Measurements from ENCODE around the gene MRFAP1.
A peak's percentile ranks its signal among the peaks of the same experiment; 100 is the strongest.
"Not testable (repeated sequence)": the region's sequence is repeated elsewhere in the genome, so short reads cannot be mapped to it uniquely, and the experiment has no call there.

Gene MRFAP1

DNA sequence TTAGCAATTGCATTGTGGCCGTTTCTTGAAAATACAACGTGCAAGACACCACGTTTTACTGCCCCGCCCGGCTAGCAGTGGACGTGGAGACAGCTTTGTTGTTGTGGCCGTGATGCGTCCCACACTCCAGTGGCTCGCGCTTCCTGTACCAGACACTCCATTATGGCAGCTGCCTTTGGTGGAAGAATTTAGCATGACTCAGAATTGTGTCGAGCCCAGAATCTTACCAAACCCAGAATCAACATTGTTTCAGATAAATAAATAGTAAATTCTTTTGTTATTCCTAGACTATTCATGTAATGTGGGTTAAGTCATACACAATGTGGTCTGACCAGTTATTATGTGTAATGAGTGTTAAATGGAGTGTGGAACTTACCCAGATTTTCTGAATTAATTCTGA is 27.9 kb downstream of the MRFAP1 start:
- no peak for DNase-seq (ENCODE audit: low read depth)

DNA sequence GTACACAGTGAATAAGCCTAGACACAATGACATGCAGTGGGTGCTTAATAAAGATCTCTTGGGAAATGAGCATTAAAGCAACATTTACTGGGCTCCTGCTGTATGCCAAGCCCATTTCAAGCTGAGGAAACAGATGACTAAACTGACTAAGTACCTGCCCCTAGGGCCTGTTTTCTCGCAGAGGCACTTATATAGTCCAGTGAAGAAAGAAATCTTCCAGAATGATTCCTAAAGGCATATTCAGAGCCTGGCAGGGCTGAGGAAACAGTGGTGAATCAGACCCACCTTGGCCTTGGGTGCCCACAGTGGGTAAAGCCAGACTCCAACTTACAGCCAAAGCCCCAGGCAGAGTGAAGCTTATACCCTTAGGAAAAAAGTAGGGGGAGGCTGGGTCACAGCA is 31.2 kb downstream of the MRFAP1 start:
- no peak for DNase-seq (ENCODE audit: low read depth)

DNA sequence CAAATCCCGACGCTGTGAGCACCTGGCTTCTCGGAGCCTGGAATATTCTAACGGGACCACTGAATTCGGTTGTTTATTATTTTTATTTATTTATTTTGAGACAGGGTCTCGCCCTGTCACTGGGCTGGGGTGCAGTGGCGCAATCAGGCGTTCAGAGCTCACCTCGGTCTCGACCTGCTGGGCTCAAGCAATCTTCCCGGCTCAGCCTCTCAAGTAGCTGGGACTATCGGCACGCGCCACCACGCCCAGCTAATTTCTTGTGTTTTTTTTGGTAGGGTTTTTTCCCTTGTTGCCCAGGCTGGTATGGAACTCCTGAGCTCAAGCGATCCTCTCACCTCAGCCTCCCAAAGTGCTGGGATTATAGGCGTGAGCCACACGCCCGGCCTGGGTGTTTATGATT is 31.6 kb downstream of the MRFAP1 start:
- DNase-seq (ENCODE audit: low read depth), result no peak

DNA sequence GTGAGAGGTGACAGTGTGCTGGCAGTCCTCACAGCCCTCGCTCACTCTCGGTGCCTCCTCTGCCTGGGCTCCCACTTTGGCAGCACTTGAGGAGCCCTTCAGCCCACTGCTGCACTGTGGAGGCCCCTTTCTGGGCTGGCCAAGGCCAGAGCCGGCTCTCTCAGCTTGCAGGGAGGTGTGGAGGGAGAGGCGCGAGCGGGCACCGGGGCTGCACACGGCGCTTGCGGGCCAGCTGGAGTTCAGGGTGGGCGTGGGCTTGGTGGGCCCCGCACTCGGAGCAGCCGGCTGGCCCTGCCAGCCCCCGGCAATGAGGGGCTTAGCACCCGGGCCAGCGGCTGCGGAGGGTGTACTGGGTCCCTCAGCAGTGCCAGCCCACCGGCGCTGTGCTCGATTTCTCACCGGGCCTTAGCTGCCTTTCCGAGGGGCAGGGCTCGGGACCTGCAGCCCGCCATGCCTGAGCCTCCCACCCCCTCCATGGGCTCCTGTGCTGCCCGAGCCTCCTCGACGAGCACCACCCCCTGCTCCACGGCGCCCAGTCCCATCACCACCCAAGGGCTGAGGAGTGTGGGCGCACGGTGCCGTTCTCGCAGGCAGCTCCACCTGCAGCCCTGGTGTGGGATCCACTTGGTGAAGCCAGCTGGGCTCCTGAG is 32.2 kb downstream of the MRFAP1 start:
- DNase-seq (ENCODE audit: low read depth), result not testable (repeated sequence)

DNA sequence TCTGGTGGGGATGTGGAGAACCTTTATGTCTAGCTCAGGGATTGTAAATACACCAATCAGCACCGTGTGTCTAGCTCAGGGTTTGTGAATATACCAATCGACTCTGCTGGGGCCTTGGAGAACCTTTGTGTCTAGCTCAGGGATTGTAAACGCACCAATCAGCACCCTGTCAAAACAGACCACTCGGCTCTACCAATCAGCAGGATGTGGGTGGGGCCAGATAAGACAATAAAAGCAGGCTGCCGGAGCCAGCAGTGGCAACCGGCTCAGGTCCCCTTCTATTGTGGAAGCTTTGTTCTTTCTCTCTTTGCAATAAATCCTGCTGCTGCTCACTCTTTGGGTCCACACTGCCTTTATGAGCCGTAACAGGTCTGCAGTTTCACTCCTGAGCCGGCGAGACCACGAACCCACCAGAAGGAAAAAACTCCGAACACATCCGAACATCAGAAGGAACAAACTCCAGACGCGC is 32.7 kb downstream of the MRFAP1 start:
- DNase-seq (ENCODE audit: low read depth), result not testable (repeated sequence)

DNA sequence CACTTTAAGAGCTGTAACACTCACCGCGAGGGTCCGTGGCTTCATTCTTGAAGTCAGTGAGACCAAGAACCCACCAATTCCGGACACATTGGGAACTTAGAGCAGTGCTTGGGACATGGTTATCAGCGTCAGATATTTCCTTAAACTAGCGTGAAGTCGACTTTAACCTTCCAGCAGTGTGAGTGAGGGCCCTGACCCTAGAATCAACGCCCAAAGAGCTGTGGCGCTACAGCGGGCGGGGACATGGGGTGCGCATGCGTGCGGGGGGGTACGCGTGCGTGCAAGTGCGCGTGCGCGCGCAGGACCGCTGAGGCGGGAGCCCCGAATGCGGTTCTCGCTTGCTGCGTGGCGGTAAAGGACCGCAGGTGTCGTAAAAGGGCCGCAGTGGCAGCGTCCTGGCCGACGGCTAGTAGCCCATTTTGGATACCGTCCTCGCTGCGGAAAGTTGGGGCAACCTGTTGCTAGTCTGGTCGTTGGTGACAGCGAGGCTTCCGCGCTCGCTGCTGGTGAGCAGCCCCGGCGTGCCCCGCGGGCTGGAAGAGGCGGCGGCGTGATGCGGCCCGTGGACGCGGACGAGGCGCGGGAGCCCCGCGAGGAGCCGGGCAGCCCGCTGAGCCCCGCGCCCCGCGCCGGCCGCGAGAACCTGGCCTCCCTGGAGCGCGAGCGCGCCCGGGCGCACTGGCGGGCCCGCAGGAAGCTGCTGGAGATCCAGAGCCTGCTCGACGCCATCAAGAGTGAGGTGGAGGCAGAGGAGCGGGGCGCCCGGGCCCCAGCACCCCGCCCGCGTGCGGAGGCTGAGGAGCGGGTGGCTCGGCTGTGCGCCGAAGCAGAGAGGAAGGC is 33.4 kb downstream of the MRFAP1 start:
- DNase-seq (ENCODE audit: low read depth), result peak; percentile 93

DNA sequence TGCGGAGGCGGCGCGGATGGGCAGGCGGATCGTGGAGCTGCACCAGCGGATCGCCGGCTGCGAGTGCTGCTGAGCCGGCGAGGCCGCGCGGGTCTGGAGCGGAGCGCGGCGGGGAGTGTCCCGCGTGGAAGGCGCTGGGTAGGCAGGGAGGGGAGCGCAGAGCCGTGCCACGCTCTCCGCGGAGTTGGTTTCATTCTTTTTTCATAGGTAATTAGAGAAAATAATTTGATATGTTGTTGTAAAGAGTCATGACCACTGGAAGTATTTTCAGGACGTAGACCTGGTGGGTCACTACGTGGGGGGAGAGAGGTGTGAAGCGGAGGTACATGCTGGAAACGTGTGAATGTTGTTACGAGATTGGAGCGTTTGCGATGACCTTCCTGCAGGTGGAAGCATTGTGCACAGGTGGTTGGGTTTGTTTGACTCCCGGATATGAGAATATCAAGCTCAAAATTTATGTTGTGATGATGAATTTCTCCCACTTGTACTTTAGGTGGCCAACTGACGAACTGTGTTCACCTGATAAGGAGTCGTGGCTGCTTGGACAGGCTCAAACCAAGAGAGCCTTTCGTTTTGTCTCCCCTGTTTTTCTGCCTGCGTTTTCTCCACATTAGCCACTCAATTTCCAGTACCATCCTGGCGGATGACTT is 34.1 kb downstream of the MRFAP1 start:
- DNase-seq (ENCODE audit: low read depth), result no peak

DNA sequence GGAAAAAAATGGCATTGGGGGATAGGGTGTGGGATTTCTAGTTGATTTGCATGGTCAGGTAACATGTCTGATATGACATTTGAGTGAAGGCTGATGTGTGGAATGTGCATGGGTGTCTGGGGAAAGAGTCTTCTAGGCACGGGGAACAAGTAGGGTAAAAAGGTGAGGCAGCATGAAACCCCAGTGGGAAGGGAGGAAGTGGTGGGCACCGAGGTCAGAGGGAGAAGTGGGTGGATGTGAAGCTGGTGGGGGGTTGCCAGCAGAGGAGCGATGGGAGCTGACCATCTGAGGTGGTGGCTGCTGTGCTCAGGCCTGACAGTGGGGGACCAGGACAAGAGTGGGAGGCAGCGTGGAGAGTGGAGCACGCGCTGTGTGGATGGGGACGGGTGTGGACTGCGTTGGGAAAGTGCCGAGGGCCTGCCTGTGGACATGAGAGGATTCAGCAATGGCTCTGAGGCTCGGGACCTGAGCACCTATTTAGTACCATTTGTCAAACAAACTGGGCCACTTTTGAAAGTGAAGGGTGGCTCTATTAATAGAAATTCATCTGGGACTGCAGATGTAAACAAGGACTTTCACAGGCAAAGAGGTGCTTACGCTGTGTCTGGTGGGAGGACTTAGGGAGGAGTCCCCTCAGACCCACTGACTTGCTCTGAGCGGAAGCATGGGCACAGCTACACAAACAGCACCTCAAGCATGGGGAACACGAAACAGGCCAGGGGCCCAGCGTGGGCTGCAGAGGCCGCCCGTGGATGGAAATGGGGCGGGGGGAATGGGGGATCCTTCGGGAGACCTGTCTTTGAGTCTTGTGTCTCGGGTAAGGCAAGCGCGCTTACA is 36.5 kb downstream of the MRFAP1 start:
- no peak for DNase-seq (ENCODE audit: low read depth)

DNA sequence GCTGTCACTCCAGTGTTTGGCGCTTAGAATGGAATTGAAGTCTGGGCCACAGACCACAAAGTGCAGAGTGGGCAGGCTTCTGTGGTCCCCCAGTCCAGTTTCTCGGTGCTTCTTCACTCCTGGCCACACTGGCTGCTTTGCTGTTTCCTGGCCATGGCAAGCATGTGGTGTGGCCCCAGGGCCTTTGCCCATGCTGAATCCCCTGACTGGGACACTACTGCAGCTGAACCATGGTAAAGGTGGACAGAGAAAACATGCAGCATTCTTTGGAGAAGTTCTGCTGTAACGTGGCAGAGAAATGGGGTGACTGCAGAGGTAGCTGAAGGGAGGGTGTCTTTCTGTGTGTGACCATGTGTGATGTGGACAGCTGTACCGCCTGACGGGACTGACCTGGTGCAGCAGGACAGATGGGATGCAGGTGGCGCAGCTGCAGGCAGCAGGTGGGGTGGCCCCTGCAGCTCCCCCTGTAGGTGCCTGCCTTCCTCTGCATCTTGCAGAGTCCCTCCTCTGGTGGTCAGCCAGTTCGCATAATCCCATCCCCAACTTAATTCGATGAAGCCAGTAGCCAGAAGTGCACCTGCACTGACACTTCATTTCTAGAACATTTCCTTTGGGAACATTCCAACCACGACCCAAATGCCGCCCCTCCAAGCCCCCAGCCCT is 40.0 kb downstream of the MRFAP1 start:
- no peak for DNase-seq (ENCODE audit: low read depth)

DNA sequence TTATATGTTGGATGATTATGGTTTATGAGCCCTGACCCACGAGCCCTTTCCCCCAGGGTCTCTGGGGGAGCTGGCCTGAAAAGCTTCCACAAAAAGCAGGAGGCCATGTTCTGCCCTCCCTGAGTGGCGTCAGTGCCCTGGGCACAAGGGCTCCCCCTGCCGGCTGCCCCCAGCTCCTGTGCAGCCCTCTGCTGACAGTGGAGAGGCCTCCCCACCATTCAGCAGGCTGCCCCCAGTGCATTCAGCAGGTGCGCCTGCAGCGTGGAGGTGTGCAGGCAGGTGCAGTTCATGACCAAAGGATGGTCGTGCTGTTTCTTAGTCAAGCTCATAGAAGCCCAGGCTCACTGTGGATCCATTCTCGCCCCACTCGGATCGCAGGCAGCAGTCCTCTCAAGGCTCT is 40.7 kb downstream of the MRFAP1 start:
- no peak for DNase-seq (ENCODE audit: low read depth)

DNA sequence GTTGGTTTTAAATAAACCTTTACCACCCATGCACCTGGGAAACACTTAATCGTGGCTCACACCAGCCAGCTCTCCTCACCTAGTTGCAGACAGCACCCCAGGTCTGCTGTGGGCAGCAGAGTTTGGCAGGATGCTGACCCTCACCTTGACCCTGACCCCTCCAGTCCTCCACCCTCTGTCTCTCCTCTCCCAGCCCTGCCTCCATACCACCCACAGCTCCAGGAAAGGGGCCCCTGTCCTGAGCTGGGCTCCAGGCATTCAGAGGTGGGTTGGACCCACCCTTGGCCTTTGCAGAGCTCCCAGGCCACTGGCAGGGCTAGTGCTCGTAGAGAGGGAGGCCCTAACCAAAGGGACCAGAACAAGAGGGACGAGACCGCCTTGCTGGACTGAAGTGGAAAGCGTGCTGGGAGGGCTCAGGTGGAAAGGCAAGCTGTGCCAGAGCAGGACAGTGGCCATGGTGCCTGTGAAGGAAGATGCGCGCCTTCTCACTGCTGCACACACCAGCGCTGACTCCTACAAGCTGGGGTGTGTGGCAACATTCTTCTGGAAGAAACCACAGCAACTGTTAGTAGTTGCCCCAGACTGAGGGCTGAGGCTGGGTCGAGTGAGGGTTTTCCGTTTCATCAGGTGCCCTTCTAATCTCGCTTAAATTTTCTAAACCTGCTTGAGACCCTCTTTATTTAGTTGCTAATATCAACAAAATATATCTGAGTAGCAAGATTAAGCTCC is 42.5 kb downstream of the MRFAP1 start:
- no peak for DNase-seq (ENCODE audit: low read depth)

DNA sequence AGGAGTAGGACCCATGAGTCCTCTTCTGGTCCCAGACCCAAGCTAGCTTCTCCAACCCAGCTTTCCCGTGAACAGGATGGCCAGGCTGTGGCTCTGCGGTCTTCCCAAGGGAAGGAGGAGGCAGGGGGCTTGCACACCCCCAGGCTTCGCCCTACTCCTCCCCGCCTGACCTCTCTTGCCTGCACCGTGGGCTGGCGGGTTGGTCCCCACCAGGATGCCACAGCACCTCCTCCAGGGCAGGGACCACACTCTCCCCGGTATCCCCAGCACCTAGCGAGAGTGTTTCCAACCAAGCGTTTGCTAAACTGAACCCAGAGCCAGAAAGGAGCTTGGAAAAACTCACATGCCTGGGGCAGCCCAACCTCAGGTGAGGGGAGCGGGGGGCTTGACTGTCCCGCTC is 44.2 kb downstream of the MRFAP1 start:
- DNase-seq (ENCODE audit: low read depth), result no peak

DNA sequence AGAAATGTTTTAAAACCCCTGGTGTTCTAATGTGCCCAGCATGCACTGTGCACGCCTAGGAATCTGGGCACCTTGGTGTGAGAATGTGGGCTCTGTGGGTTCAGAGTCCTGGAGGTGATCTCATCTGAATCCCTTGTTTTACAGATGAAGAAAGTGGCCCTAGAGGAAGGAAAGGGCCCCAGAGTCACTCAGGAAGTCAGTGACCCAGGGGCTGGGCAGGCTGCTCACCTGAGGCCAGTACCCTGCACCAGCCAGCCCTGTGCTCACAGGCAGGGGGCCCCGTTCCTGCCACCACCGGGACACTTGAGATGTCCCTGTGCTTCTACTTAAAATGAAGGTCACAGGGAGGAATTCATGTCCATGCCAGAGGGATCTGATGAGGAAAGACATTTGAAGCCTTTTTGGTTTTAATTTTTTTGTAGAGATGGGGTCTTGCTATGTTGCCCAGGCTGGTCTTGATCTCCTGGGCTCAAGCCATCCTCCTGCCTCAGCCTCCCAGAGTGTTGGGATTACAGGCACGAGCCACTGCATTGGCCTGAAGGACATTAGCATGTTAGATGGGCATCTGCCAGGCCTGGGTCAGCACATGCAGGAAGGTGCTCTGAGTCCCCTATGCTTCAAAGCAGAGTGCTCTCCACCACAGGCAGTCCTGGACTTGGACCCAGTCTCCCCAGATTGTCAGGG is 45.8 kb downstream of the MRFAP1 start:
- no peak for DNase-seq (ENCODE audit: low read depth)

DNA sequence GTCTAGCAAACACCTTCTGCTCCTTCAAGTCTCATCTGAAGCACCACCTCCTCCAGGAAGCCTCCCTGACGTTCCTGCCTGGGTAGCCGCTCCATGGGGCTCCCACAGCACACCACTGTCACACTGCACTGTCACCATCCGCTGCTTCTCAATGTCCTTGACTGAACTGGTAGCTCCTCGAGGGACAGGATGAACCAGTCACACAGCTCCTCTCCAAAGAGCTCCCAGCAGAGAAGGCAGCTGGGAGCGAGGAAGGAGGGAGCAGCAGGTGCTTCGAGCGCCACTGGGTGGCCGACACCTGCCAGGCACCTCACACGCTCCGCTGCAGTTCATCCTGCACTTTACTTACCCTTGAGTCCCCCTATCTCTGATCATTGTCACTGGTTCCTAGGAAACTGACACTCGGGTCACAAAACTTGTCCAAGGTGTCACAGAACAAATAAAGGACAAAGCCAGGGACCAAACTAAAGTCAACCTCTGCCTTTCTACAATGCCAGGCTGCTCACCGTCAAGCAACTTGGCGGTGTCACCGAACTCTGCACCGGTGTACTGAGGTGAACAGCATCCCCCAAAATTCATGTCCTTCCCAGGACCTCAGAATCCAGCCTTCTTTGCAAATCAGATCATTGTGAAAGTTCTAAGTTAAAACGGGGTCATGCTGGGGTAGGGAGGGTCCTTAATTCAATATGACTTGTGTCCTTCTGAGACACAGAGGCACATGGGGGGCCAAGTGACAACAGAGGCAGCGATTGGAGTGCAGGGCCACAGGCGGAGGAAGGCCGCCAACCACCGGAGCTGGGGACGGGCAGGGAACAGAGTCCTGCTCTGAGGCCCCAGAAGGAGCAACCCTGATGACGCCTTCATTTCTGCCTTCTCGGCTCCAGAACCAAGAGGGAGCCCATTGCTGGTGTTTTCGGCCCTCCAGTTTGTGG is 47.7 kb downstream of the MRFAP1 start:
- DNase-seq (ENCODE audit: low read depth), result no peak

DNA sequence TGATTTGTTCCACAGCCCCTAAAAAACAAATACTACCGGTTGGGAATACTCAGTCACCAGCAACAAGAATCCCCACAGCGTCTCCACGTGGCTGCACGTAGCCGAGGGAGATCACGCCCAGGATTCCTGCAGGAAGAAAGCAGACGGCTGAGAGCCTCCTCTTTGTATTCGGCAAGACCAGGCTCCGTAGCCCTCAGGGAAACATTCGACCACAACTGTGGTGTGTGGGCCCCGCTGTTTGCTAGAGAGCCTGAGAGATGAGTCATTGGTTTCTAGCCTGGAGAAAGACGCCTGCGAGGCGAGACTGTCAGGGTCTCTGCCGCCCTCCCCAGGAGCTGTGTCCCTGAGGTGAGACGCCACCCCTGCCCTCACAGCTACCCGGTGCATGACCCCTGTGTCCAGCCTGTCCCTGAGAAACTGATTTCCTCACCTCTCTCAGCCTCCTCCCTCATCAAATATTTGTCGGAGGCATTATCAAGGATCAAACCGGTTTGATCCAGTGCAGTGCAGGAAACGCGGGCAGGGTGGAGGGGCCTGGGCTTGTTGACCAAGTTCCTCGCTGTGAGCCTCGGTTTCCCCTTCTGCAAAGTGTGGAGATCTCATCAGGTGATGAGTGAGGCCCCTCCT is 48.5 kb downstream of the MRFAP1 start:
- peak; percentile 73 for DNase-seq (ENCODE audit: low read depth)

DNA sequence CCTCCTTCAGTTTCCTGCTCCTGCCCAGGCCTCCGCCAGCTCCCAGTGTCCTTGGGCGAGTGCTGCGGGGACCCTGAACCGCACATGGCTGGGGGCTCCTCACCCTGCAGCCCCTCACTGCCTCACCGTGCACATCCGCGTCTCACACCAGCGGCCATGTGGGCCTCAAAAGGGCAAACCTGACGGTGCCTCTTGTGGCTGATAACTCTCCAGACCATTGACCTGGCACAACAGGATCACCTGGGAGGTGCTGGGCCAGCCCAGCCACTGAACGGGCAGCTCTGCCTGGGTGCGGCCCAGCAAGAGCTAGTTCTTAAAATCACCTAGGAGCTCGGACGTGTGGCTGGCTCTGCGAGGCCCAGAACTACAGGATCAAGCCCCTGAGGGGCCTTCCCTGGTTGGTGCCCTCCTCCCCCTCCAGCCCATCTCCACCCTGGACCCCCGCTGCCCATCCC is 49.0 kb downstream of the MRFAP1 start:
- DNase-seq (ENCODE audit: low read depth), result no peak
